GM12892 (cell line): ENCODE data around the gene LMF1.

Experiments
- POLR2A ChIP-seq: IDR thresholded peaks from 2 replicates; pipeline ENCODE4 v1.6.1; 2011; ENCODE audit warnings: low read depth, low read length, control low read depth
- POLR2AphosphoS5 ChIP-seq: IDR thresholded peaks from 2 replicates; pipeline ENCODE4 v1.6.1; 2011; ENCODE audit warnings: low read depth, low read length, control low read depth
- TAF1 ChIP-seq: IDR thresholded peaks from 2 replicates; pipeline ENCODE4 v1.6.1; 2011; ENCODE audit warnings: low read depth, mild to moderate bottlenecking, control low read depth, low read length, borderline replicate concordance

DNA sequence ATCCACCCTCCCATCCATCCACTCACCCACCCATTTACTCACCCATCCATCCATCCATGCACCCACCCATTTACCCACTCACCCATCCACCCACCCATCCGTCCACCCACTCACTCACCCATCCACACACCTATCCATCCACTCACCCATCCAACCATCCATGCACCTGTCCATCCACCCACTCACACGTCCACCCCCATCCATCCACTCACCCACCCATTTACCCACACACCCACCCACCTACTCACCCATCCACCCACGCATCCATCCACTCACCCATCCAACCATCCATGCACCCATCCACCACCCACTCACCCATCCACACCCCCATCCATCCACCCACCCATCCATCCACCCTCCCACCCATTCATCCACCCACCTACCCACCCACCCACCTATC lies 22.9 kb upstream of the LMF1 start:
- no peak for TF ChIP-seq POLR2AphosphoS5
- no peak for TF ChIP-seq TAF1
- TF ChIP-seq POLR2A = no peak
